HG02938 (cell line): ENCODE data around the gene CAMTA1.

ENCODE experiments used
- ATAC-seq: cut with Tn5 transposase; IDR thresholded peaks from one replicate; pipeline ENCODE4 v1.9.1; 2021; ENCODE audit warnings: mild to moderate bottlenecking, moderate library complexity; ENCODE audit not compliant: unreplicated experiment

Gene CAMTA1

DNA sequence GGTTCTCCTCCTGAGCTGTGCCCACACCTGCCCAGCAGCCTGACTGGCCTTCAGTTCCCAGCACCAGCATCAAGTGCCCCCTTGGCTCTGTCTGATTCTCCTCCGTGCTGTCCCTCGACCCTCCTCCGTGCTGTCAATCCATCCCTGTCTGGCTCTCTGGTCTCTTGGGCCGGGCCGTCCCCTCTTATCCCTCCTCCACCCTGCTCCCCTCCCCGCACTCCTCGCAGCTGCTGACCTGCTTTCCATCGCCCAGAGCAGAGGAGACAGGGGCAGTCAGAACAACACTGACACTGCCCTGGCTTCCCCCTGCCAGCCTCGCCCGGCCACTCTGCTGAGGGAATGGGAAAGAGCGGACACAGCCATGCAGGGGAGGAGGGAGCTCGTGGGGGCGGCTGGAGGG is 267.4 kb downstream of the CAMTA1 start:
- no peak for ATAC-seq

DNA sequence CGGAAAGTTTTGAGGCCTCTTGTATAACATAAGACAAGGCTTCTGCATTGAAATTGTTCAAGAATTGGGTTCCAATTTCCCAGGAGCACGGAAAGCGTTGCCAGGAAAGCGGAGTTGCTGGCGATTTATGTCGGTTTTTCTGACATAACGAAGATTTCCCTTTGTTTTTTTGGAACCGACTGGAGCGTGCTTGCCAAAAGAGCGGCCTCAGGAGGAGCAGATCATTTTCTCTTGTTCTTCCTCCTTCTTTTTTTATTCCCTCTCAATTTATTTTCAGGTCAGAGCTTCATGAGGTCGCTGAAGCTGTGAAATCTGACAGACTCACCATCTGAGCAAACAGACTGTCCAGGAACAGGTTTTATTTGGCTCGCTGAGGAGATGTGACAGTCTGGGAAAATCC is 275.5 kb downstream of the CAMTA1 start:
- no peak for ATAC-seq

DNA sequence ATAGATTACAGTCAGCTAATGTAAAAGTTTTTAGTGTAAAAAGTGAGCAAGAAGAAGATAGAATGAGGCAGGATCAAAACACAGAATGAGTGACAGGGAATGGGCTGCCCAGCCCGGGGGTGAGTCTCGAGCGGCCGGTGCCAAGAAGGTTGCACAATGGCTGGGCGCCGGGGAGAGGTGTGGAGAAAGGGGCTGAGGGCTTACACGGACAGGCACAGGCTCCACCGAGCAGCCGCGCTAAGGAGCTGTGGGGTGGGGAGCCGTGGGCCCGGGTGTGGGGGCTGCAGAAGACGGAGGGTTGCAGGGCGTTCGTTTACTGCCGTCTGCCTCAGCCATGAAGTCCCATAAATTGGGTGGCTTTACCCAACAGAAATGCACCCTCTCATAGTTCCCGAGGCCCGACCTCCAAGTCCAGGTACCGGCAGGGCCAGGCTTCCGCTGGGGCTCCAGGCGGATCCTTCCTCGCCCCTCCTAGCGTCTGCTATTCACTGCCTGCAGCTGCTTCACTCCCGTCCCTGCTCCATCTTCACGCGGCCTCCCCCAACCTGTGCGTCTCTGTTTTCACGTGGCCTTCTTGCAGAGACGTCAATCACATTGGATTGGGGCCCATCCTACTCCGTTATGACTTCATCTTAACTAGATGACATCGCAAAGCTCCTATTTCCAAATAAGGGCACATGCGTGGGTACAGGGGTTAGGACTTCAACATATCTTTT is 277.2 kb downstream of the CAMTA1 start:
- no peak for ATAC-seq

DNA sequence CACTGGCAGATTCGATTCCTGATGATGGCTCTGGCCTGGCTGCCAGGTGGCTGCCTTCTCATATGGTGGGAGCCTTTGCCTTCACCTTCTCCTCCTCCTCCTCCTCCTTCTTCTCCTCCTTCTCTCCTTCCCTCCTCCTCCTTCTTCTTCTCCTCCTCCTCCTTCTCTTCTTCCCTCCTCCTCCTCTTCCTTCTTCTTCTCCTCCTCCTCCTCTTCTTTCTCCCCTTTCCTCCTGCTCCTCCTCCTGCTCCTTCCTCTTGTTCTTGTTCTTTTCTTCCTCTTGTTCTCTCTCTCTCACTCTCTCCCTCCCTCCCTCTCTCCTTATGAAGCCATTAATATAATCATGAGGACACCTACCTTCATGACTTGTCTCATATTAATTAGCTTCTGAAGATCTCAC is 278.7 kb downstream of the CAMTA1 start:
- no peak for ATAC-seq

DNA sequence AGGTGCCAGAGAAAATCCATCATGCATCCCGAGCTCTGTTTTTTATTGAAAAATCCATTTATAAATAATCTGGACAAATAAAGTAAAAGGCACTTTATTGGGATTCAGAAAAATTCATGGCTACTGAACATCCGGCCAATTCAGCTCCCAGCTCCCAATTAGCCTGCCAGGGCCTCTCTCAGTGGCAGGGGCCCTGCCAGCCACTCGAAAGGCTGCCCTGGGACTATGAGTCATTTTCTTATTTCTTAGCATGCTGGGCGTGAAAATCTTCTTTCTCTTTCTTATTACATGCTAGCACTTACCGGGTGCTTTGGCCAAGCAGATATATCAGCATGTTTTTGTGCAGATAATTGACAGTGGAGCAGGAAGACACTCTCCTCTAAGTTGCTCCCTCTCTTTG is 283.3 kb downstream of the CAMTA1 start:
- no peak for ATAC-seq

DNA sequence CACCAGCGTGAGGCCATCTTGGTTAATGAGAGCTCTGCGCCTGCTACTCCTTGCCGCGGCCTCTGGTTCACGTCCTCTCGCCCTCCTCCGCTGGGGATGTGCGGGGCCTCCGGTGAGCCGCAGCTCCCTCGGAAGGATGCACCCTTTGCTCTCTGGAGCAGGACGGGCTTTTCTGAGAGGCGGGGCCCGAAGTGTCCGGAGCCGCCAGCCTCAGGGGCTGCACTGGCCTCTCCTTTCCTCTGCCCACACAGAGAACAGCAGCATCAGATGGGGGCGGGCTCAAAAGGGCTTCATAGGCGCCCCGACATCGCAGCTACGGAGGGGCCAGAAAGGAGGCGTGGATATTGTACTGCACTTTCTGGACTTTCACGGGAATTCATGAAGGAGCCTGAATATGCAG is 284.7 kb downstream of the CAMTA1 start:
- no peak for ATAC-seq

DNA sequence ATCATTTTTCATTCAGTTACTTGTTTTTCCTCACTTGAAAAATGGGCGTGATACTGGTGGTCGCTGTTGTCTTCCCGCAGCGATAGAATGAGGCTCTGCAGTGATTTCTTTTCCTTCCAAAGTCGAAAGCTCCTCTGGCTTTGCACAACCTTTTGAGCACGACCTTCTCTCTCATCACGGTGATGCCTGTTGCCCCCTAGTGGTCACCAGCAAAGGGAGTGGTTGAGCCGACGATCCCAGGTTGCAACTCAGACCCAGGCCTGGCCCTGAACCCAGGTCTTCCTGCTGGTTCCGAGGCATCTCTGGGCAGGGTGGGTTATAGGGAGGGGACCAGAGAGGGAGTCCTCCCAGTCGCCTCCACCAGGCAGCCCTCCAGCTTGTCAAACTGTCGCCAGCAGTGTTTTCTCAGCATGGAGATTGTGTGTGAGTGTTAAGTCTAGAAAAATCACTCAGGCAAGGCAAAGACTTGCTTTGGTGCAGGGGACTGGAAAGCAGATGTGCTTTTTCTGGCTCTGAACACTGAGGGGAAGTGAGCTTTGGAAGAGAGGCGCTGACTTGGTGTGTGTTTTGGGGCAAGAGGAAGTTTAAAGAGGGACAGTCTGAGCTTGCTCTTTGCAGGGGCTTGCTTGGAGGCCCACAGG is 285.3 kb downstream of the CAMTA1 start:
- ATAC-seq: no peak

DNA sequence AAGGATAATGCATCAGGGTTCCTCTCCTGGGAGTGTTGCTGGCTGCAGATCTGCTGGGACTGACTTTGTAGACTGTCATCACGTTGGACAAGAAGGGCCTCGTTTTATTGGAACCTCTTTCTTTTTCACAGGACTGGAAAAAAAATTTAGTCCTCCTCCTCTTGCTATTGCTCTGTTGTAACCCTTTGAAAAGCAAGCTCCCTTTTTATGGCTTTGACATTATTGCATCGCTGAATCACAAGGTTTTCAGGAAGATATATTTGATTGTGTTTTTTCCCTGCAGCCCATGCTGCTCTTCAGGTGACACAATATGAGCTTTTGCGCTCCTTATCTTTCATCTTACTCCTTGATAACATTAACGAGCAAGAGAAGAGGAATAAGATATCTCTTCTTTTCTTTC is 290.9 kb downstream of the CAMTA1 start:
- no peak for ATAC-seq

DNA sequence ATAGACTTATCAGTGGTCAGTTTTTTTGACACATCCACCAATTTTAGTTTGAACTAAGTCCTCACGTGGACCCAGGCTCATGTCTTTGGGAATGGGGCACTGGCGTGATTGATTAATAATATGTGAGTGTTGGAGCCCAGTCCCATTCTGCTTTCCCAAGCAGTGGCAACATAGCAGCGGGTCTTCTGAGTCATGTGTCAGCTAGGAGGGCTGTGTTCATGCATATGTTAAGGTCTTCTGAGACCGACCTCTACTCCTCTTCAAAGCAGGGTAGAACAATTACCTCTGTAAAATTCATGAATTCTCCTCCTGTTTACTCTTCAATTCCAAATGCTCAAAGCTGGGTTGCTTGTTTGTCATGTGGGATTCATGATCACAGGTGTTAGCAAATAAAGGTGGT is 291.3 kb downstream of the CAMTA1 start:
- ATAC-seq: no peak

DNA sequence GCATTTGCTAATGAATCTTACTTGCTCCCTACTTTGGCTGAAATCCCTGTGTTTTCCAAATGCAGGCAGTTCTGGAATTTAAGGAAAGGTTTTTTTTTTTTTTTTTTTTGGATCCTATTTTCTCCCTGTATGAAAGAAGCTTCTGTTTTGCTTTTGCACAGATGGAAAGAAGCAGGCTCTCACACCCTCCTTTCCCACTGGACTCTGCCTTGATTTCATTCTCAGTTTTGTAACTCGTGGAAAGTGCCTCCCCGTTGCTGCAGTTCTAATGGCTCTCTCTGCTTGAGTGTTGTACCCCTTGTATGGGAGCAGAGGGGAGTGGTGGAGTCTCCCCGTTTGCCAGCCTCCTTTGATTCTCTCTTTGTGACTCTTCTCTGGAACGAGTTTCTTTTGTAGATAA is 291.9 kb downstream of the CAMTA1 start:
- no peak for ATAC-seq

DNA sequence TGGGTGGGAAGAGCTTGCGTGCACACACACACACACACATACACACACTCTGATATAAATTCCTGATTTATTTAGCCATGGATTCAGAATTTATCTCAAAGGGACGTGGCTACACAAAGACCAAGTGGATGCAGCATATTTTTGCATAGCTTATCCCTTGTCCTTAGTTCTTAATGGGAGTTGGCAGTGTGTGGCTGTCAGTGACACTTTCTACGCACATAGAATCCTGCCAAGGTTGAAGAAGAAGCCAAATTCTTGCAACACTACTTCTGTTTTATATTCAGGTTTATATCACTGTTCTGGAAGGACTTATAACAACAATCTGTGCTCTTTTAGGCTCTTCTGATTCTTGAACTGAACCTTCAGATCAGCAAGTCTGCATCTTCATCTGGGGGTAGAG is 292.7 kb downstream of the CAMTA1 start:
- ATAC-seq: no peak

DNA sequence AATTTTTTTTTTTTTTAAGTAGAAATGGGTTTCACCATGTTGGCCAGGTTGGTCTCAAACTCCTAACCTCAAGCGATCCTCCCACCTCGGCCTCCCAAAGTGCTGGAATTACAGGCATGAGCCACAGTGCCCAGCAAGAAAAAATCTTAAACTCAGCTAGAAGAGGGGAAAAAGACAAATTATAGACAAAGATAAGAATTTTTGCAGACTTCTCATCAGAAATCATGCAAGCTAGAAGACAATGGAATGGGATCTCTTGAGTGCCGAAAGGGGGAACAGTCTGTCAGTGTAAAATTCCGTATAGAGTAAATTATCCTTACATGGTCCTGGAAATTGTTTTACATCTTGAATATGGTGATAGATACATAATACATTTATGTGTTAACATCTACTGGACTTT is 294.4 kb downstream of the CAMTA1 start:
- no peak for ATAC-seq

DNA sequence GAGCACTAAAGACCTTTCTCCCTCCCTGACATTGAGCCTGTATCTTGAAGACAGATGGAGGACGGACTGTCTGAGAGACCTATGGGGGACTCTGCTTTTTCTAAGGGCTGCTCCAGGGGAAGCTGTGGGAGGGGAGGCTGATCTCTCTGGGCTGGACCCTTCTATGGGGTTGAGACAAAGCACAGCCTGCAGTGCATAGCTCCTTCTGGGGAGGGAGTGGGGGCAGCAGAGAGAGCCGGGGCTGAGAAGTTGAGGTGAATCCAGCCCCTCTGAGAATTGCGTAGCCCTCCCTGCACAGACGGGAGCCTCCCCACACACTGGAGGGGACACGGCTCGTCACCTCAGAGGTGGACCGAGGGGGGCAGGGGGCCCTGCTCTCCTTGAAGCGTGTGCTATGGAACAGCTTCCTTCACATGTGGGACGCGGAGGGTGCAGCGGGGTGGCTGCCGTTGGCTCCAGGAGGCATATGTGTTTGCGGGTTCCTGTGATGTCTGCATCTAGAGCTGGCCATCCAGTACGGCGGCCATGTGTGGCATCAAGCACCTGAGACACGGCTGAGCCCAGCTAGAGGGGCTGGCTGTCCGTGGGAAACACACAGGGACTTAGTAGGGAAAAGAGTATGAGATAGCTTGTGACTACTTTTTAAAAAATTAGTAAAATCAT is 299.1 kb downstream of the CAMTA1 start:
- ATAC-seq: no peak

DNA sequence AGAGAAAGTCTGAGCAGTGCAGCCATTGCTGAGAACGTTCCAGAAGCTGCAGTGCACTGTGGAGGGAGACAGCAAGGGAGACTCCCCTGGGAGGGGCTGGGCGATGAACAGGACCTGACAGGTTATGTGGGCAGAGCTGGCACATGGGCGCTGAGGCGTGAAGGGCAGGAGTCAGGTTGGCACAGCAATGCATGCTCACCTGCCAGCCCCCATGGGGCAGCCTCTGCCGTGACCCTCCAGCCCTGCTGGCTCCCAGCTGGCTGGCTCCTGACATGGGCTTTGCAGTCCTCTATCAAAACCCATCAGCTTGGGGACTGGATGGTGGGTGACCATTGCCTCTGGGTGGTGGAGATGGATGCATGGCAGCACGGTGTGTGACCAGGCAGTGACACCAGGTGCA is 300.3 kb downstream of the CAMTA1 start:
- no peak for ATAC-seq

DNA sequence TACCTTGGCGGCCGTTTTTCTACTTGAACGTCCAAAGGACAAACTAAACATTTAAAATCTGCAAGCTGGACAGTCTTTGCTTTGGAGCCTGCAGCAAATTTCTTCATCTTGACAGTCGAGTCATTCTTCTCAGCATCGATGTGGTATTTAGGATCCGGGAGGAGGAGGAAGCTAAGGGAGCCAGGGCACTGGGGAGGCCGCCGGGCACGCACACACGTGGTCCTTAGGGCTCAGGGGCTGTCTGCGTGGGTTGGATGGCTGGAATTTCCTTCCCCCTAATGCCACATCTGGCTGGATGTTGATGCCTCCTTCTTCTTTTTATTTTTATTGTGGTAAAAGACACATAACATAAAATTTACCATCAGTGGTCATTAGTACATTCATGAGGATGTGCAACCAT is 300.9 kb downstream of the CAMTA1 start:
- no peak for ATAC-seq

DNA sequence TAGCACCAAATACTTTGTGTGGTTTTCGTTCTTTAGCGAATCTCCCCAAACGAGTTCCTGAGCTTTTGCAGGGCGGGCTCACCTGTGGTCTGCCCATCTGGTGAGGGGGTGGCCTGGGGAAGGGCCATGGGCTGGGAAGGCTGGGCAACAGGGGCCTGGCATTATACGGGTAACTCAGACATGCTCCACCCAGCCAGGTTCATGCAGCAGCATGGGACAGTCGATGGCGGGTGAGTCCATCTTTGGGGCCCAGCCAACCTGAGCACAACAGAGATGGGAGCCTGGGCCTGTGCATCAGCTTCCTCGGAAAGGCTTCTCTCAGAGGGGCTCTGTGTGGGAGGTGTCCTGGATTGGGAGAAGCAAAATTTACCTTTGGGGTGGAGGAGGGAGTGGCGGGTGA is 302.6 kb downstream of the CAMTA1 start:
- no peak for ATAC-seq

DNA sequence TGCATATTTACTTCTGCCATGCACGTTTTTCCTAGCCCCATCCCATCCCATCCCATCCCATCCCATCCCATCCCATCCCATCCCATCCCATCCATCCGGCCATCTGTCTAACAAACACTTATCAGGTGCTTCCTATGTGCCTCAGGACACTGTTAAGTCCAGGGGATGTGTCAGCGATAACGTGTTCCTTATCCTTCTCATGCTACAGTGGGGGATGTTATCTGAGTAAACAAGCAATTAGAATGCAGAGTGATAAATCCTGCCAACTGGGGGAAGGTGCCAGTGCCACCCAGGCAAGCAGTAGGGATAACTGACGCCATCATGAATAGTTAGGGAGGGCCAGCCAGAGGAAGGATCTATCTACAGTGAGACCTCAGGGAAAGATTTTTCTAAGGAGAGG is 304.2 kb downstream of the CAMTA1 start:
- no peak for ATAC-seq

DNA sequence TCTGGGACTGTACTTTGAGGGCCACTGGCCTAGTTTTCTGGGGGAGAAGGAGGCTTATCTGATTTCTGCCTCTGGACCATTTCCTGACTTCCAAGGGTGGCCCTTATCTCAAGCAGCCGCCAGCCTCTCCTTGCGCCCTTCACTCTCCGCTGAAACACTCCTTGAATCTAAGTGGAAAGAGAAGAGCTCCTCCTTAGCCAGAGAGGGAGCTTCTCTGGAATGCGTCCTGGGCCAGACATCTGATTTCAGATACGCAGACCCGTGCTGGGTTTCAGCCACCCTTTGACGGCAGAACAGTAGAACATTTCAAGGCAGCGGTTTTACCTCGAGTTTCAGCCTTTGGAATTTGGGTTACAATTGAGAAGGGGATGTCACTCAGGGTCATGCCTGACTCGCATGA is 308.0 kb downstream of the CAMTA1 start:
- no peak for ATAC-seq

DNA sequence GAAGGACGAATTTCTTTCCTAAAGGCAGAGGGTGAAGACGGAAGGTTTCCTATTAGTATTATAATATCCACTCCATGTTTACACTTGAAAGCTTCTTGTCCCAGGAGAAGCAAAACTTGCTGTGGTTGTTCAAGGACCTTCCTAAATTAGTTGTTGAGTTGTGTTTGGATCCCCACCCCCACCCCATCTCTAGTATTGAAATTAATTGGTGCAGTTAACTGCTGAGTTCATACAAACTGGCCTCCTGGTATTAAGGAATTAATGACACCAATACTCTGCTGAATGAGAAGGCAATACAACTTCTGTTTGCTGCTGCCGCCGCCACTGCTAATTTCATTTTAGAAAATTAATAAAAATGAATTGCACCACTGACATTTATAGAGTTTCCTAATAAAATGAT is 308.8 kb downstream of the CAMTA1 start:
- no peak for ATAC-seq

DNA sequence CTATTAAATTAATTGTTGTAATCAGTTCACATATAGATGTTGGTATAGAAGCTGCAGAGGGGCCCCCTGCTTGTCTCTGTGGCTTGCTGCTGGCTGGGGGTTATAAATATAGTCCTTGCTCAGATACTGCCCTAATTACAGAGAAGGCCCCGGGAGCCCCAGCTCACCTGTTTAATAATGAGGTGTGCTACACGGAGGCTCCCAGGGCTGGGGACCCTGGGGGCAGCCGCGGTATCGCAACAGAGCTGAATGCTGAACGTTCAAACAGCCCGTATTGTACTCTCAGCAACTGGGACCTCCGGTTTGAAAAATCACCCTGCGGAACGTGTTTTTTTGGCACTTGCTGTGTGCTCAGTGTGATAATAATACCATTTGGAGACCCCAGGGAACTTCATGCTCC is 309.3 kb downstream of the CAMTA1 start:
- no peak for ATAC-seq

DNA sequence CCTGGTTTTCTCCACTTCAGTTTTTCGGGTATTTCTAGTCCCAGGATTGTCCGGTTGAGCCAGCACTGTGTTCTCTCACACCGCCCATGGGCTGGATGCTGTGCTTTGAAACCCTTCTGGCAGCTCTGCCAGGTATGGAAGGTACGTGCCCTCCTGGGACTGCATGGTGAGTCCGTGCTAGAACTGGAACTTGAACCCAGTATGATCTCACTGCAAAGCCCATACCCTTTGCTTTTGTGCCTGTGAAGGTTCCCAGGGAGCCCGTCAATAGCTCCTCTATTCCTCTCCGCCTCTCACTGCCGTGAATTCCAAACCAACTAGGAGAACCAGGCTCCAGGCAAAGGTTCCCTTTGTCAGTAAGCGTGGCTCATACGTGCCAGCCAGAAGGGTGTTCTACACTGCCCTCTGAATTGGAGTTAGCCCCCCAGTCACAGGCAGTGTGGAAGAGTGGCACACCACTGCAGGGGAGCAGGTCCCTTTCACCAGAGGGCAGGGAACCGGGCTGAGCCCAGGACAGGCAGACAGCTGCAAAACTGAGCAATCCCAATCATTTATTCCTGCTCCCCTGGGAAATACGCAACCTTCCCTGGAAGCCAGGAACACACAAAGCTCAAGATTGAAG is 310.2 kb downstream of the CAMTA1 start:
- ATAC-seq: no peak
